Erythroblast (primary cell): ENCODE data around the gene PKNOX1.

Source experiments
- GATA1 ChIP-seq: IDR thresholded peaks from 2 replicates; pipeline ENCODE4 v1.6.1; 2011; ENCODE audit warnings: low read depth, mild to moderate bottlenecking, control low read depth, low read length, moderate library complexity
- POLR2A ChIP-seq: IDR thresholded peaks from 2 replicates; pipeline ENCODE4 v1.6.1; 2011; ENCODE audit warnings: mild to moderate bottlenecking, low read length

DNA sequence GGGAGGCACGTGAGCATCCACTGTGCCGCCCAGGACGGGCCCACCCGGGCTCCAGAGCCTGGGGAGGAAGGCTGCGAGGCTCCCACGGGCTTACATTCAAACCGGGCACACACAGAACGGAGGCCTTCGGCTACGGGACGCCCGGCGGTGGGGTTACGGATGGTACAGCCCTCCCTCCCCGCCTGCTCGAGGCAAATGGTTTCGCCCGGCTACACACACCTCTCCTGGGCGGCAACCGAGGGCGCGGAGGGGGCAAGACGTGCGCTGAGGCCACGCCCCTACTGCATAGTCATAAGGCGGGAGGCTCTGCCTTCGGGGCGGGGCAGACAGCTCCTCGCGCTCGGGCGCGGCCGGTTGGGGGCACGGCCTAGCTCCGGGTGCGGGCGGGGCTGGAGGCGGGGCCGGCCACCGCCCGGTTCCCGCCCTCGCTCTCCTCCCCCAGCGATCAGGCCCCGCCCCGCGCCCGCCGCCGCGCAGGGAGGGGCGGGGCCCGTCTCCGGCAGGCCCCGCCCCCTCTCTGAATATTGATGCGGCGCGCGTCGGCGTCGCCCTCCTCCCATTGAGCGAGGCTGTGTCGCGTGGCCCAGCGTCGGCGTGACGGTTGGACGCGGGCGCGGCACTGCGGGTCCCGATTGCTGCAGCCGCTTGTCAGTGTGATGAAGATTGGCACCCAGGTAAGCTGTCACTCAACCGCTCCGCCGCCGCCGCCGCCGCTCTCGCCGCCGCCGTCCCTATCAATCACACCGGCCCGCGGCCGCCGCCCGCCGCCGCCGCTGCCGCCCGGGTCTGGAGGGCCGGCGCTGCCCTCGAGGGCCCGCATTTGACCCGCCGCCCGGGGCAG, at the start of gene PKNOX1:
- TF ChIP-seq POLR2A (peak; percentile 50), GATA1 (no peak)
